ENCODE measurements around the gene IGFL4. TPM values are rescaled to one million over a fixed set of nuclear protein-coding genes. Genes with fewer than 3 reads are reported as not detected.
A peak's percentile ranks its signal among the peaks of the same experiment; 100 is the strongest.

Gene IGFL4
- total and polyA plus RNA-seq, 2 donors from 2014 or later, result not detected

DNA sequence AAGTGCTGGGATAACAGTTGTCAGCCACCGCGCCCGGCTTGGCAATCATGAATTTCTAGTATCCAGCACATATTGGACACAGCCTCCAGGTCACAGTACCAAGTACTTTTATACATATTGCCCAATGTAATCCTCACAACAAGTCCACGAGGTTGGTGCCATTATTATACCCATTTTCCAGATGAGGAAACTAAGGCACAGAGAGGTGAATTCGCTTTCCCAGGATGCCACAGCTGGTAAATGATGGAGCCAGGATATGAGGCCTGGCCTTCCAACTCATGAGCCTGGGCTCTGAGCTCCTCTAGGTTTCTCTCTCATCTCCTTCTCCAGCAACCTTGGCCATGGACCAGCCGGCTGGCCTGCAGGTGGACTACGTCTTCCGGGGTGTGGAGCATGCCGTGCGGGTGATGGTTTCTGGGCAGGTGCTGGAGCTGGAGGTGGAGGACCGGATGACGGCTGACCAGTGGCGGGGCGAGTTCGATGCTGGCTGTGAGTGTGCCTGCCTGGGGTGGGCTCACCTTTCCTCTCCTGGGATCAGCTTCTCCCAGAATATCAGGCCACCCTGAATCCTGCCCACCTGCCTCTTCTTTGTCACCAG is 38.0 kb downstream of the IGFL4 start:
- no peaks in the 10 kb centered on the region for H3K9me3 ChIP-seq (ENCODE audit: control insufficient read depth in 2 of 3, insufficient read depth in 1 of 3, low read length in 3 of 3)
- H3K4me3 ChIP-seq (ENCODE audit: low read length in 3 of 3), result no peak overlapping the region
- H3K27me3 ChIP-seq (ENCODE audit: control insufficient read depth, insufficient read depth, low read length), result no peaks in the 10 kb centered on the region
- peaks cover 0 to 3% (median 0%) of the 10 kb centered on the region in 3 donors for H3K36me3 ChIP-seq (ENCODE audit: control insufficient read depth in 2 of 3, insufficient read depth in 3 of 3, low read length in 3 of 3)
- FAIRE-seq, result no peak
- intact Hi-C loops (cut with DNase I), result no loop called here
- H3K4me1 ChIP-seq (ENCODE audit: control insufficient read depth in 2 of 3, insufficient read depth in 2 of 3, low read depth in 1 of 3, low read length in 3 of 3), result peaks cover 0 to 3% (median 0%) of the 10 kb centered on the region in 3 donors
- no peak overlapping the region for H3K27ac ChIP-seq (ENCODE audit: low read depth in 2 of 2, low read length in 2 of 2)
- no peak for DNase-seq
- no peak overlapping the region for H3K9ac ChIP-seq (ENCODE audit: low read length in 3 of 3)
- TF ChIP-seq, protein P1, sequence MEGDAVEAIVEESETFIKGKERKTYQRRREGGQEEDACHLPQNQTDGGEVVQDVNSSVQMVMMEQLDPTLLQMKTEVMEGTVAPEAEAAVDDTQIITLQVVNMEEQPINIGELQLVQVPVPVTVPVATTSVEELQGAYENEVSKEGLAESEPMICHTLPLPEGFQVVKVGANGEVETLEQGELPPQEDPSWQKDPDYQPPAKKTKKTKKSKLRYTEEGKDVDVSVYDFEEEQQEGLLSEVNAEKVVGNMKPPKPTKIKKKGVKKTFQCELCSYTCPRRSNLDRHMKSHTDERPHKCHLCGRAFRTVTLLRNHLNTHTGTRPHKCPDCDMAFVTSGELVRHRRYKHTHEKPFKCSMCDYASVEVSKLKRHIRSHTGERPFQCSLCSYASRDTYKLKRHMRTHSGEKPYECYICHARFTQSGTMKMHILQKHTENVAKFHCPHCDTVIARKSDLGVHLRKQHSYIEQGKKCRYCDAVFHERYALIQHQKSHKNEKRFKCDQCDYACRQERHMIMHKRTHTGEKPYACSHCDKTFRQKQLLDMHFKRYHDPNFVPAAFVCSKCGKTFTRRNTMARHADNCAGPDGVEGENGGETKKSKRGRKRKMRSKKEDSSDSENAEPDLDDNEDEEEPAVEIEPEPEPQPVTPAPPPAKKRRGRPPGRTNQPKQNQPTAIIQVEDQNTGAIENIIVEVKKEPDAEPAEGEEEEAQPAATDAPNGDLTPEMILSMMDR (IDR thresholded peaks at IDR 0.05; ENCODE audit: borderline replicate concordance, extremely low read depth, insufficient read depth), result no peak

DNA sequence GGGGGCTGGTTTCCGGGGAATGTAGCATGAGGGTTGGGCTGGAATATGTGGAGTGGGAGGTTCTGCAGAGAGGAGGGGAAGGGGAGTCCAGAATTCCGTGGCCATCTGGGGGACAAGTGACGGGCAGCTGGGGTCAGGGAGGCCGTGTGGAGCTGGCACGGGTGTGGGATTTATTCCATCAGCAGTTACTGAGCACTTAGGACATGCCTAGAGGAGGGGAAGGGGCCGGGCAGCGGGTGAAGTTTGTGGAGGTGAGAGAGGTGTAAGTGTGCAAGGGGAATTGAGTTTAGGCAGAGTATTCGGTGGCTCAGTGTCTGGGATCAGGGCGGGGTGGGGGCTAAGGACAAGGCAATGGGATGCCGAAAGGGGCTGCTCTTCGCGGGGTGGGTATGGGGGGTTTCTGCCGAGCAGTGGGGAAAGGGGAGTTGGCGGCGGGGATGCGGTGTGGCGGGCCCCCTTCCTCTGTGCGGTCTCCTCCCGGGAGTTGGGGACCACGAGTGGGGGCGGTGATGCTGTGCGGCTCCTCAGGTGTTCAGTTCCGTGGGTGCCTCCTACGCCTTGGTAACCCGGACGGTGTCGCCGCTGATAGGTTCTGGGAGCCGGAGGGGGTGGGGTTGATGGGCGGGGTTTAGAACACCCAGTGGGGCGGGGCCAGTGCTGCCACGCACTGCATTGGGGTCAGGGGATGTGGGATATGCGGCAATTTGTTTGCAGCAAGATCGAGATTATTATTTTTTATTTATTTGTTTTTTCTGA is 40.1 kb downstream of the IGFL4 start:
- no peak overlapping the region for H3K4me3 ChIP-seq (ENCODE audit: low read length in 3 of 3)
- no peak overlapping the region for H3K27ac ChIP-seq (ENCODE audit: low read depth in 2 of 2, low read length in 2 of 2)
- peaks cover 0 to 3% (median 0%) of the 10 kb centered on the region in 3 donors for H3K36me3 ChIP-seq (ENCODE audit: control insufficient read depth in 2 of 3, insufficient read depth in 3 of 3, low read length in 3 of 3)
- H3K27me3 ChIP-seq (ENCODE audit: control insufficient read depth, insufficient read depth, low read length), result no peaks in the 10 kb centered on the region
- DNase-seq, result peak in 4 of 5 donors; percentile 27 to 80 (median 65)
- no peak for FAIRE-seq
- intact Hi-C loops (cut with DNase I), result no loop called here
- H3K9me3 ChIP-seq (ENCODE audit: control insufficient read depth in 2 of 3, insufficient read depth in 1 of 3, low read length in 3 of 3), result no peaks in the 10 kb centered on the region
- H3K9ac ChIP-seq (ENCODE audit: low read length in 3 of 3), result no peak overlapping the region
- peaks cover 0 to 8% (median 0%) of the 10 kb centered on the region in 3 donors for H3K4me1 ChIP-seq (ENCODE audit: control insufficient read depth in 2 of 3, insufficient read depth in 2 of 3, low read depth in 1 of 3, low read length in 3 of 3)
- TF ChIP-seq, protein P1 (IDR thresholded peaks at IDR 0.05; ENCODE audit: borderline replicate concordance, extremely low read depth, insufficient read depth), result no peak

DNA sequence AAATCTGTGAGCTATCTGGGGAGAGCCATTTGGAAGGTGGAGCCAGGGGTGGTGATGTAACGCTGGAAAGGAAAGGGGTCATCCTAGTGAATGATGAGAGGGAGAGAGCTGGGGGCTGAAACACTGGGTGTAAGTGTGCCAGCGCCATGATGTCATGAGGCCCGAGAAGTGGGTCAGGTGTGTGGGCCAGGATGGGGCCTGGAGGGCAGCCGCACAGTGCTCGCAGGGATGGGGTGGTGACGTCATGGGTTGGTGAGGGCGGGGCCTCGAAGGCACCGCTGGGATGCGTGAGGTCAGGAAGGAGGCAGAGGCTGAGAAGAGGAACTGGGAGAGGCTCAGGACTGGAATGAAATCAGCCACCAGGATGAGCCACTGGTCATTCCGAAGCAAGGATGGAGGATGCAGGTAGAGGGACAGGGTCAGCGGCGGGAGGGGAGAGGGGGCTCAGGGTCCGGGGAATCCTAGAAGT is 41.1 kb downstream of the IGFL4 start:
- intact Hi-C loops (cut with DNase I), result no loop called here
- Histone ChIP-seq H3K9me3 (ENCODE audit: control insufficient read depth in 2 of 3, insufficient read depth in 1 of 3, low read length in 3 of 3) (no peaks in the 10 kb centered on the region), H3K4me1 (ENCODE audit: control insufficient read depth in 2 of 3, insufficient read depth in 2 of 3, low read depth in 1 of 3, low read length in 3 of 3) (peaks cover 0 to 10% (median 0%) of the 10 kb centered on the region in 3 donors), H3K27me3 (ENCODE audit: control insufficient read depth, insufficient read depth, low read length) (no peaks in the 10 kb centered on the region), H3K36me3 (ENCODE audit: control insufficient read depth in 2 of 3, insufficient read depth in 3 of 3, low read length in 3 of 3) (peaks cover 0 to 3% (median 0%) of the 10 kb centered on the region in 3 donors), H3K9ac (ENCODE audit: low read length in 3 of 3) (no peak overlapping the region), H3K27ac (ENCODE audit: low read depth in 2 of 2, low read length in 2 of 2) (no peak overlapping the region), H3K4me3 (ENCODE audit: low read length in 3 of 3) (no peak overlapping the region)
- DNase-seq (peak in 1 of 5 donors; percentile 65), FAIRE-seq (no peak)
- TF ChIP-seq, protein P1 (IDR thresholded peaks at IDR 0.05; ENCODE audit: borderline replicate concordance, extremely low read depth, insufficient read depth), result no peak
